Gastroesophageal sphincter (tissue), 4 donors: ENCODE results near the gene KCNH3. TPM values are rescaled to one million over a fixed set of nuclear protein-coding genes. Genes with fewer than 3 reads are reported as not detected.

Experiments
- ATAC-seq: fragments of 150-250 bp; one replicate; pipeline ENCODE4 v1.9.1; 2016; ENCODE audit warnings: mild to moderate bottlenecking, moderate library complexity
- H3K27ac ChIP-seq, 4 donors: fragments of 200-600 bp; sonication (generic) in 3 of 4; 1 replicate in 3 of 4; 2 replicates in 1 of 4; pipeline ENCODE4 v1.5.1; 2016 to 2019
- H3K27me3 ChIP-seq: fragments of 200-600 bp; sonication (generic); one replicate; pipeline ENCODE4 v1.5.1; 2019
- H3K36me3 ChIP-seq, 2 donors: fragments of 200-600 bp; sonication (generic); one replicate each; pipeline ENCODE4 v1.5.1; 2019; ENCODE audit warnings: control low read depth in 1 of 2
- H3K4me1 ChIP-seq, 3 donors: fragments of 200-600 bp; sonication (generic); 1 replicate in 2 of 3; 2 replicates in 1 of 3; pipeline ENCODE4 v1.5.1; 2016 to 2019; ENCODE audit warnings: control low read depth in 2 of 3
- H3K4me3 ChIP-seq, 2 donors: fragments of 200-600 bp; sonication (generic); one replicate each; pipeline ENCODE4 v1.5.1; 2019; ENCODE audit warnings: mild to moderate bottlenecking in 1 of 2, moderate library complexity in 1 of 2
- H3K9me3 ChIP-seq, 3 donors: fragments of 200-600 bp; sonication (generic); one replicate each; pipeline ENCODE4 v1.5.1; 2017 to 2019; ENCODE audit warnings: control low read depth in 2 of 3
- EP300 ChIP-seq: sonication (generic); formaldehyde crosslinking; IDR thresholded peaks from one replicate; pipeline ENCODE4 v1.6.1; 2017; ENCODE audit warnings: antibody characterized with exemption, mild to moderate bottlenecking
- POLR2A ChIP-seq, 2 donors: fragments of 450-650 bp; IDR thresholded peaks; one replicate each; pipeline ENCODE4 v1.6.1; 2017; ENCODE audit warnings: antibody characterized with exemption in 2 of 2, mild to moderate bottlenecking in 2 of 2, moderate library complexity in 1 of 2
- POLR2AphosphoS5 ChIP-seq: sonication (generic); formaldehyde crosslinking; IDR thresholded peaks from one replicate; pipeline ENCODE4 v1.6.1; 2017; ENCODE audit warnings: antibody characterized with exemption
- WGBS, 2 donors: methylation state at CpG; one replicate each; pipeline ENCODE4 v1.1.5; 2018; ENCODE audit warnings: low coverage in 1 of 2; 5-methylcytosine and 5-hydroxymethylcytosine counted together
- total RNA-seq, 4 donors: library from RNA; depleted of rRNA; stranded (reverse); fragments of >200 nt; gene quantifications; one replicate each; pipeline ENCODE4 v1.1.0, GENCODE V29; 2016
- TF ChIP-seq, protein P1 (sequence below), 4 experiments: fragments of 200-600 bp in 2 of 4; fragments of 450-650 bp in 2 of 4; sonication (generic) in 1 of 4; IDR thresholded peaks; one replicate each; pipeline ENCODE4 v1.5.1; 2017 to 2019; ENCODE audit warnings: antibody characterized with exemption in 4 of 4, mild to moderate bottlenecking in 2 of 4, moderate library complexity in 2 of 4

The KCNH3 gene
- total RNA-seq, 4 donors from 2014 or later, result 0.13 to 0.69 (median 0.31) TPM; not detected in 1

DNA sequence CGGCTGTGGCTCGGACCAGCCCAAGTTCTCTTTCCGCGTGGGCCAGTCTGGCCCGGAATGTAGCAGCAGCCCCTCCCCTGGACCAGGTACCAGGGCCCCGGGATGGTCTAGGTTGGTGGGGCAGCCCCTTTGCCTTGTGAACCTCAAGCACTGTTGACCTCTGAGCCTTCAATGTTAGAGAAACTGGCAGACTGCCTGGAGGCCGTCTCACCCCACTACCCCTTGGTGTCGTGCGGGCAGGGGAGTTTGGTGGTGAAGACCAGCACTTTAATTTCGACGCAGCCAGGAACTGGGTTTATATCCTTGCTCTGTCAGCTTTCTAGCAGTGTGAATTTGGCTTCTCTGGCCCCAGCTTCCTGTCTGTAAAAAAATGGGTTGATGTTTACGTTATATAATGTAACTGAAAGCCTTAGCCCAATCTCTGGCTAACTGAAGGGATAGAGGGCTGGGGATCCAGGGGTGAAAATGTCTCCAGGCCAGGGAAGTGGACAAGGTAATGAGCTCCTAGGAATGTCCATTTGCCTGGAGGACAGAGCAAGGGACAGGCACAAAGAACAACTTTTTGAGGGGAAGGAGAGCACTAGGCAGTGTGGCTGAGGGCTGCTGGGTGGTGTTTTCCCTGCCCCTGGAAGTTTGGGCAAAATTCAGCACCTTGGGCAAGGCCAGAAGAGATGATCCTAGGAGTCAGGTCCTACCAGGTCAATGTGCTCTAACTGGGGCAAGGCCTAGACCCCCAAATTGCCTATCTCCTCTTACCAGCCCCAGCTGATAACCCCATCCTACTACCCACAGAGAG lies 17.8 kb downstream of the KCNH3 start:
- H3K27me3 ChIP-seq, result no peaks in the 10 kb centered on the region
- no peak for ATAC-seq
- no peak overlapping the region for H3K27ac ChIP-seq
- no peaks in the 10 kb centered on the region for H3K9me3 ChIP-seq
- no peak overlapping the region for H3K4me3 ChIP-seq
- 33% methylated on average over 1 of the region's 12 CpGs; no CpG with 5 or more reads in 1 of the 2 donors for WGBS, 2 donors
- no peaks in the 10 kb centered on the region for H3K4me1 ChIP-seq
- H3K36me3 ChIP-seq, result peaks cover 0 to 60% of the 10 kb centered on the region in 2 donors
- no peak for TF ChIP-seq POLR2A (IDR thresholded peaks at IDR 0.05)
- TF ChIP-seq, protein P1, sequence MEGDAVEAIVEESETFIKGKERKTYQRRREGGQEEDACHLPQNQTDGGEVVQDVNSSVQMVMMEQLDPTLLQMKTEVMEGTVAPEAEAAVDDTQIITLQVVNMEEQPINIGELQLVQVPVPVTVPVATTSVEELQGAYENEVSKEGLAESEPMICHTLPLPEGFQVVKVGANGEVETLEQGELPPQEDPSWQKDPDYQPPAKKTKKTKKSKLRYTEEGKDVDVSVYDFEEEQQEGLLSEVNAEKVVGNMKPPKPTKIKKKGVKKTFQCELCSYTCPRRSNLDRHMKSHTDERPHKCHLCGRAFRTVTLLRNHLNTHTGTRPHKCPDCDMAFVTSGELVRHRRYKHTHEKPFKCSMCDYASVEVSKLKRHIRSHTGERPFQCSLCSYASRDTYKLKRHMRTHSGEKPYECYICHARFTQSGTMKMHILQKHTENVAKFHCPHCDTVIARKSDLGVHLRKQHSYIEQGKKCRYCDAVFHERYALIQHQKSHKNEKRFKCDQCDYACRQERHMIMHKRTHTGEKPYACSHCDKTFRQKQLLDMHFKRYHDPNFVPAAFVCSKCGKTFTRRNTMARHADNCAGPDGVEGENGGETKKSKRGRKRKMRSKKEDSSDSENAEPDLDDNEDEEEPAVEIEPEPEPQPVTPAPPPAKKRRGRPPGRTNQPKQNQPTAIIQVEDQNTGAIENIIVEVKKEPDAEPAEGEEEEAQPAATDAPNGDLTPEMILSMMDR (IDR thresholded peaks at IDR 0.05), result no peak
- no peak for TF ChIP-seq POLR2AphosphoS5
- TF ChIP-seq EP300, result no peak

DNA sequence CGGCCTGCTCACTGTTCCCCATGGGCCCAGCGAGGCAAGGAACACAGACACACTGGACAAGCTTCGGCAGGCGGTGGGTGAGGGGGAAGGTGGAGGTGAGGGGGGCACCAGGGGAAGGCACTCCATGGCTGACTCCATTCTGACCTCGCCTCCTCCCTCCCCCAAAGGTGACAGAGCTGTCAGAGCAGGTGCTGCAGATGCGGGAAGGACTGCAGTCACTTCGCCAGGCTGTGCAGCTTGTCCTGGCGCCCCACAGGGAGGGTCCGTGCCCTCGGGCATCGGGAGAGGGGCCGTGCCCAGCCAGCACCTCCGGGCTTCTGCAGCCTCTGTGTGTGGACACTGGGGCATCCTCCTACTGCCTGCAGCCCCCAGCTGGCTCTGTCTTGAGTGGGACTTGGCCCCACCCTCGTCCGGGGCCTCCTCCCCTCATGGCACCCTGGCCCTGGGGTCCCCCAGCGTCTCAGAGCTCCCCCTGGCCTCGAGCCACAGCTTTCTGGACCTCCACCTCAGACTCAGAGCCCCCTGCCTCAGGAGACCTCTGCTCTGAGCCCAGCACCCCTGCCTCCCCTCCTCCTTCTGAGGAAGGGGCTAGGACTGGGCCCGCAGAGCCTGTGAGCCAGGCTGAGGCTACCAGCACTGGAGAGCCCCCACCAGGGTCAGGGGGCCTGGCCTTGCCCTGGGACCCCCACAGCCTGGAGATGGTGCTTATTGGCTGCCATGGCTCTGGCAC lies 18.5 kb downstream of the KCNH3 start:
- no CpG with 5 or more reads among the region's 18 CpGs for WGBS, 2 donors
- ATAC-seq, result no peak
- Histone ChIP-seq H3K27ac (no peak overlapping the region), H3K4me1 (no peaks in the 10 kb centered on the region), H3K36me3 (peaks cover 0 to 68% of the 10 kb centered on the region in 2 donors), H3K9me3 (no peaks in the 10 kb centered on the region), H3K4me3 (no peak overlapping the region), H3K27me3 (no peaks in the 10 kb centered on the region)
- no peak for TF ChIP-seq EP300
- TF ChIP-seq, protein P1 (IDR thresholded peaks at IDR 0.05), result no peak
- no peak for TF ChIP-seq POLR2A (IDR thresholded peaks at IDR 0.05)
- no peak for TF ChIP-seq POLR2AphosphoS5

DNA sequence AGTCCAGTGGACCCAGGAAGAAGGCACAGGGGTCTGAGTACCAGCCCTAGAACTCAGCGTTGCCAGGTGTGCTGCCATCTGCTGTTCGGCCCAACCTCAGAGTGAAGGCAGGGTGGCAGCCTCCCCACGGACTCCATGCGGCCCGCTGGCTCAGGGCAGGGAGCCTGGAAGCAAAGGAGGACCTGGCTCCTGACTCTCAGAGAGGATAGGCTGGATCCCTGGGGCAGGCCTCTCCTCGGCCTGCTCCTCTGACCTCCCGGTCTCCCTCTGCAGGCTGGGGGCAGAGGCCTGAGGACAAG lies 19.0 kb downstream of the KCNH3 start:
- Histone ChIP-seq H3K27ac (no peak overlapping the region), H3K4me1 (no peaks in the 10 kb centered on the region), H3K27me3 (no peaks in the 10 kb centered on the region), H3K9me3 (no peaks in the 10 kb centered on the region), H3K4me3 (no peak overlapping the region), H3K36me3 (peaks cover 0 to 73% of the 10 kb centered on the region in 2 donors)
- TF ChIP-seq EP300, result no peak
- no CpG with 5 or more reads among the region's 7 CpGs for WGBS, 2 donors
- ATAC-seq, result no peak

DNA sequence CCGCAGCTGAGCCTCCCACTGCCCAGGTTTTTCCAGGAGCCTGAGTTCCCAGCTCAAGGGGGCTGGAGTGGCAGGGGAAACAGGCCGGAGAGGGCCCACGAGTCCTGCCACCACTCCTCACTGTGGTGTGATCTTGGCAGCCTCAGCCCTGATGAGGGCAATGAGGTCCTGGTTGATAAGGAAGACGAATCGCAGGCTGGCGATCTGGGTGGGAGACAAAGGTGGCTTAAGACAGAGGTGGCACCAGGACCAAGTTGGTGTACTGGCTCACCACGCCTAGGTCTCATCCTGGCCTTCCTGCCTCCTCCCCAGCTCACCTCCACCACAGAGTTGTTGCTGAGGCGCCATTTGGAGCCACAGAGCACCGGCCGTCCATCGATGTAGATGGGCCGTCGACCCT lies 19.7 kb downstream of the KCNH3 start:
- Histone ChIP-seq H3K9me3 (no peaks in the 10 kb centered on the region), H3K27me3 (no peaks in the 10 kb centered on the region), H3K4me3 (no peak overlapping the region), H3K4me1 (no peaks in the 10 kb centered on the region), H3K36me3 (peaks cover 0 to 80% of the 10 kb centered on the region in 2 donors), H3K27ac (no peak overlapping the region)
- no peak for ATAC-seq
- TF ChIP-seq POLR2A (IDR thresholded peaks at IDR 0.05) (no peak), EP300 (no peak), POLR2AphosphoS5 (no peak)
- TF ChIP-seq, protein P1 (IDR thresholded peaks at IDR 0.05), result no peak
- 75% methylated on average over 2 of the region's 13 CpGs; no CpG with 5 or more reads in 1 of the 2 donors for WGBS, 2 donors

DNA sequence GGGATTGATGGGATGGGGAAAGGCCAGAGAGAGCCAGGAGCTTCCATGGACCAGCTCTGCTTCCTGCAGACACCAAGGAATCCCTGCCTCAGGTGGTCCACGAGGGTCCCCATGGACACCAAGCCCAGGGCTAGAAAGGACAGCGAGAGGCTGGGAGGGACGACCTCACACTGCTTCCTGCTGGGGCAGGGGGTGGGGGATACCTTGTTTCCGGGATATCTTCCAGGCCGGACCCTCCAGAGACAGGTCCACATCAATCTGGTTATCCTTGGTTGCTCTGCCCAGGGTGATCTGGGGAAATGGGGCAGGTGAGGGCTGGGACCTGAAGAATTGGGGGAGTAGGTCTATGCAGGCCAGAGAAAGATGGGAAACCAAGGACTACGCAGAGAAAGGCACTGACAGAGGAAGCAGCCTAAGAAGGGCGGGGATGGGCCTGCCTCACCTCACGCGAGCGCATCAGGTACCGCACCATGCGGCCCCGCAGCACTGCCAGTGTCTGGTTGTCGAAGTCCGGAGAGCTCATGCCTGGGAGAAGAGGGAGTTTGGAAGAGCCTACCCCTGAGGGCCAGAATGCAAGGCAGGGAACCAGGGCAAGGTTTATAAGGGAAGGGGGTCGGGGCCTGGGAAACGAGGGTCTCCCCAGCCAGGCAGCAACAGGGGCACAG lies 20.3 kb downstream of the KCNH3 start:
- no peak for TF ChIP-seq EP300
- TF ChIP-seq, protein P1 (IDR thresholded peaks at IDR 0.05), result no peak
- TF ChIP-seq POLR2A (IDR thresholded peaks at IDR 0.05), result no peak
- TF ChIP-seq POLR2AphosphoS5, result no peak

More for the DNA sequence above, 20.3 kb downstream of the KCNH3 start:
- Histone ChIP-seq H3K9me3 (no peaks in the 10 kb centered on the region), H3K4me1 (no peaks in the 10 kb centered on the region), H3K27me3 (no peaks in the 10 kb centered on the region), H3K36me3 (peaks cover 0 to 86% of the 10 kb centered on the region in 2 donors), H3K27ac (no peak overlapping the region), H3K4me3 (no peak overlapping the region)
- 92 to 96% methylated on average over 2 to 11 of the region's 17 CpGs for WGBS, 2 donors
- no peak for ATAC-seq
